Adrenal gland (tissue), 12 donors: ENCODE measurements around the gene EFEMP2. TPM values are rescaled to one million over a fixed set of nuclear protein-coding genes. Genes with fewer than 3 reads are reported as not detected.
A peak's percentile ranks its signal among the peaks of the same experiment; 100 is the strongest.
"Not testable (repeated sequence)": the region's sequence is repeated elsewhere in the genome, so short reads cannot be mapped to it uniquely, and the experiment has no call there.

Experiments used
- DNase-seq, 7 donors: peaks; one replicate each; pipeline ENCODE4 v3.0.0-alpha.2; 2019 to 2020
- H3K27ac ChIP-seq, 5 donors: fragments of 200-600 bp; sonication (generic) in 4 of 5; 1 replicate in 3 of 5; 2 replicates in 2 of 5; pipeline versions ENCODE4 v1.5.1 to v1.8.0; 2016 to 2020; ENCODE audit warnings: mild to moderate bottlenecking in 1 of 5
- H3K27me3 ChIP-seq: fragments of 200-600 bp; 2 replicates; pipeline ENCODE4 v1.8.0; 2021
- H3K36me3 ChIP-seq, 2 donors: fragments of 200-600 bp; replicated peaks in 1 of 2; 1 replicate in 1 of 2; 2 replicates in 1 of 2; pipeline versions ENCODE4 v1.5.1 to v1.8.0; 2018 to 2022
- H3K4me1 ChIP-seq, 2 donors: fragments of 200-600 bp; replicated peaks in 1 of 2; 1 replicate in 1 of 2; 2 replicates in 1 of 2; pipeline versions ENCODE4 v1.5.1 to v1.8.0; 2018 to 2021
- H3K4me3 ChIP-seq, 4 donors: fragments of 200-600 bp; sonication (generic) in 3 of 4; one replicate each; pipeline ENCODE4 v1.5.1; 2016 to 2018
- H3K9me3 ChIP-seq, 3 donors: fragments of 200-600 bp; sonication (generic) in 1 of 3; replicated peaks in 1 of 3; 1 replicate in 2 of 3; 2 replicates in 1 of 3; pipeline versions ENCODE4 v1.5.1 to v1.8.0; 2016 to 2021
- POLR2A ChIP-seq, 2 donors: fragments of 450-650 bp; IDR thresholded peaks; one replicate each; pipeline ENCODE4 v1.6.1; 2017; ENCODE audit warnings: antibody characterized with exemption in 2 of 2, mild to moderate bottlenecking in 2 of 2, moderate library complexity in 1 of 2
- WGBS, 4 donors: extraction: QIAGEN DNeasy Blood & Tissue Kit in 2 of 4; methylation state at CpG; one replicate each; pipeline versions ENCODE4 v1.1.5 to v1.1.7; 2013 to 2017; 5-methylcytosine and 5-hydroxymethylcytosine counted together
- intact Hi-C, 2 donors: fragments of 100-400 bp; cut with DNase I; formaldehyde crosslinking; loops; one replicate each; pipeline versions ENCODE4 v1.14.1 to v1.15.0; 2022 to 2023
- polyA plus RNA-seq, 3 donors: library from polyadenylated mRNA; stranded (reverse); fragments of 200-250 nt in 2 of 3; fragments of 350-450 nt in 1 of 3; fragmentation: Illumina TruSeq in 1 of 3; extraction: RNeasy Lipid Tissue Mini Kit (QIAGEN cat#74804) in 1 of 3; gene quantifications; one replicate each; pipeline ENCODE4 v1.2.3, GENCODE V29; 2013 to 2014
- total RNA-seq, 9 donors: library from RNA; depleted of rRNA in 4 of 9; stranded (reverse); fragments of >200 nt in 4 of 9; fragments of 120-200 nt in 1 of 9; fragmentation: NEBNext Ultra II Directional in 1 of 9; extraction: Animal tissue kit (Norgen Biotek cat#: 25700) in 1 of 9; gene quantifications; one replicate each; pipeline versions ENCODE4 v1.1.0 to v1.2.4, GENCODE V29; 2013 to 2023
- TF ChIP-seq, protein P1 (sequence below), 6 experiments: fragments of 450-650 bp in 4 of 6; fragments of 200-600 bp in 2 of 6; sonication (generic) in 1 of 6; IDR thresholded peaks; 1 replicate in 5 of 6; 2 replicates in 1 of 6; pipeline versions ENCODE4 v1.5.1 to v1.8.0; 2016 to 2021; ENCODE audit warnings: antibody characterized with exemption in 6 of 6, mild to moderate bottlenecking in 2 of 6, moderate library complexity in 1 of 6
- donor health status: healthy with polysubstance abuse.
- donor health status: Bipolar disorder and iron deficiency.
- donor health status: DM: yes; HTN: yes; CAD: no.
- donor health status: DM: no; HTN: no; CAD: no.
- donor health status: DM: no; HTN: no; CAD: no.
- donor health status: DM: yes; HTN: yes; CAD: no.

EFEMP2 gene
- total and polyA plus RNA-seq, 12 donors = 20.3 to 156 (median 63.6) TPM

DNA sequence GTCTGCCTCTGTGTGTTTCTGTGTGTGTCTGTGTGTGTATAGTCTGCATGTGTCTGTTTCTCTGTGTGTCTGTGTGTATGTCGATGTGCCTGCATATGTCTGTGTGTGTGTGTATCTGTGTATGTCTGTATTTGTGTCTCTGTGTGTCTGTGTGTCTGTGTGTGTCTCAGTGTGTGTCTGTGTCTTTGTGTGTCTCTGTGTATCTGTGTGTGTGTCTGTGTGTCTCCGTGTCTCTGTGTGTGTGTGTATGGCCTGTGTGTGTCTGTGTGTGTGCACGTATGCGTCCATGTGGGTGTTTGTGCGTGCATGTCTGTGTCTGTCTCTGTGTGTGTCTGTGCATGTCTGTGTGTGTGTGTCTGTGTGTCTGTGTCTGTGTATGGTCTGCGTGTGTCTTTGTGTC lies 38.4 kb downstream of the EFEMP2 start:
- no peak for TF ChIP-seq POLR2A (IDR thresholded peaks at IDR 0.05)
- TF ChIP-seq, protein P1, sequence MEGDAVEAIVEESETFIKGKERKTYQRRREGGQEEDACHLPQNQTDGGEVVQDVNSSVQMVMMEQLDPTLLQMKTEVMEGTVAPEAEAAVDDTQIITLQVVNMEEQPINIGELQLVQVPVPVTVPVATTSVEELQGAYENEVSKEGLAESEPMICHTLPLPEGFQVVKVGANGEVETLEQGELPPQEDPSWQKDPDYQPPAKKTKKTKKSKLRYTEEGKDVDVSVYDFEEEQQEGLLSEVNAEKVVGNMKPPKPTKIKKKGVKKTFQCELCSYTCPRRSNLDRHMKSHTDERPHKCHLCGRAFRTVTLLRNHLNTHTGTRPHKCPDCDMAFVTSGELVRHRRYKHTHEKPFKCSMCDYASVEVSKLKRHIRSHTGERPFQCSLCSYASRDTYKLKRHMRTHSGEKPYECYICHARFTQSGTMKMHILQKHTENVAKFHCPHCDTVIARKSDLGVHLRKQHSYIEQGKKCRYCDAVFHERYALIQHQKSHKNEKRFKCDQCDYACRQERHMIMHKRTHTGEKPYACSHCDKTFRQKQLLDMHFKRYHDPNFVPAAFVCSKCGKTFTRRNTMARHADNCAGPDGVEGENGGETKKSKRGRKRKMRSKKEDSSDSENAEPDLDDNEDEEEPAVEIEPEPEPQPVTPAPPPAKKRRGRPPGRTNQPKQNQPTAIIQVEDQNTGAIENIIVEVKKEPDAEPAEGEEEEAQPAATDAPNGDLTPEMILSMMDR (IDR thresholded peaks at IDR 0.05) = no peak
- Histone ChIP-seq H3K27me3 (no peaks in the 10 kb centered on the region), H3K4me3 (peak overlapping the region in 1 of 4 donors; percentile 90), H3K9me3 (no peaks in the 10 kb centered on the region), H3K4me1 (peaks cover 0 to 5% of the 10 kb centered on the region in 2 donors), H3K27ac (no peak overlapping the region), H3K36me3 (no peaks in the 10 kb centered on the region)
- intact Hi-C loops = no loop called here
- DNase-seq = no peak
- 33 to 50% (median 39%) methylated on average over 6 of the region's 6 CpGs for WGBS, 4 donors

DNA sequence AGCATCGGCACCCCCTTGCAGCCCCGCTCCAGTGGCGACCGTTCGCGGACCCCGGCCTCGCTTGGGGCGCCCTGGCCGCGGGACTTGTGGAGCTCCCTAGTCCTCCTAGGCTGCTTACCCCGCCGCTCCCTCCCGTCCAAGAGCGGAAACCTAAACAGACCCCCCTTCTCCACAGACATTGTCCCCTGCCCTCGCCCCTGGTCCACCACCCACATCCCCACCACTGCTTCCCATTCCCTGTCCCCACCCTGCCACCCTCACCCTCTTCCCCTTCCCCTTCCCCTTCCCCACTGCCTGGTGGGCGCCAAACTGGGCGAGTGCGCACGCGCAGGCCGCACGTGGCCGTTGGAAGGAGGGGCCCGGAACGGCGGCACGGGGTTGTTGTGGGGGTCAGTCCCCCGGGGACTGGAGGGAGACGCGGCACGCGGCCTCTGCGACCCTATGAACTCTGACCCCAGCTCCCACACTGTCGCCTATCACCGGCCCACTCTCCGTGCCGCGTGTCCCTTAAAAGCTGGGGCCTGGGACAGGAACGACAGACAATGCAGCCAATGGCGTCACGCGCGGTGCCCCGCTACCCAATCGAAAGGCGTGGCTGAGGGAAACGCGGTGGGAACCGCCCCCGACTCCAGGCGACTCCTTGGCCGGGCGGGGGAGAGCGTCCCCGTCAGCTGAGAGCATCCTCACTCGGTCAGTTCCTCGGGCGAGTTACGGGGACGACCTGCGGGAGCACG lies 39.1 kb downstream of the EFEMP2 start, which contains the start of gene SNX32:
Gene SNX32, plus strand, starts transcription at position 667 of the 734 bp plus-strand sequence. CDS start 103 bp downstream, outside the sequence.
- no peaks in the 10 kb centered on the region for H3K36me3 ChIP-seq
- no peaks in the 10 kb centered on the region for H3K27me3 ChIP-seq
- peak; percentile 93 to 98 (median 96) for DNase-seq
- no peaks in the 10 kb centered on the region for H3K9me3 ChIP-seq
- intact Hi-C loops = no loop called here
- H3K4me1 ChIP-seq = peaks cover 0 to 5% of the 10 kb centered on the region in 2 donors
- H3K27ac ChIP-seq = peak within 1 kb of the TSS in 1 of 5 donors; percentile 62
- 0 to 2% (median 0%) methylated on average over 32 to 63 of the region's 63 CpGs for WGBS, 4 donors
- H3K4me3 ChIP-seq = peak within 1 kb of the TSS; percentile 9 to 90 (median 44)
- TF ChIP-seq, protein P1 (IDR thresholded peaks at IDR 0.05) = no peak
- no peak for TF ChIP-seq POLR2A (IDR thresholded peaks at IDR 0.05)

DNA sequence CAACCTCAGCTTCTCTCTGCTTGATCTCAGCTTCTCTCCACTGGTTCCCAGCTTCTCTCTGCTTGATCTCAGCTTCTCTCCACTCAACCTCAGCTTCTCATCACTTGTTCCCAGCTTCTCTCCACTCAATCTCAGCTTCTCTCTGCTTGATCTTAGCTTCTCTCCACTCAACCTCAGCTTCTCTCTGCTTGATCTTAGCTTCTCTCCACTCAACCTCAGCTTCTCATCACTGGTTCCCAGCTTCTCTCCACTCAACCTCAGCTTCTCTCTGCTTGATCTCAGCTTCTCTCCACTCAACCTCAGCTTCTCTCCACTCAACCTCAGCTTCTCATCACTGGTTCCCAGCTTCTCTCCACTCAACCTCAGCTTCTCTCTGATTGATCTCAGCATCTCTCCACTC lies 40.4 kb downstream of the EFEMP2 start:
- H3K27ac ChIP-seq, intact Hi-C loops, H3K9me3 ChIP-seq, H3K4me3 ChIP-seq, H3K27me3 ChIP-seq, H3K36me3 ChIP-seq, DNase-seq, H3K4me1 ChIP-seq: not testable (repeated sequence)

DNA sequence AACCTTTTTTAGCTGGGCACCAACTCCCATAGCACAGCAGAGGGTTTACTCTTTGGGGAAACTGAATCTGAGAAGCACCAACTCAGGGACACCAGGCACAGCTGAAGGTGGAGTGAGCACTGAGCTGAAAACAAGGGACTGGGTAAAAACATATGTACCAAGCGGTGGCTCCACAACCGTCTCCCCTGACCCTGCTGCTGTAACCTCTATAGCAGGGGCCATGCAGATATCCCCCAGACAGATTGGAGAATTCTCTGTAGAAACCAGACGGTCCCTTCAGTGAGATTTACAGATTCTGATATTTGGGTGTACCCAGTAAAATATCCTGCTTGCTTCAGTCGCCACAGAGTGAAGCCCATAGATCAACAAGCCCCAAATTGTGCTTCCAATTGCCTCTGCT lies 43.1 kb downstream of the EFEMP2 start:
- no peaks in the 10 kb centered on the region for H3K36me3 ChIP-seq
- no peak overlapping the region for H3K4me3 ChIP-seq
- no peak for DNase-seq
- peaks cover 0 to 5% of the 10 kb centered on the region in 2 donors for H3K4me1 ChIP-seq
- no peak for TF ChIP-seq POLR2A (IDR thresholded peaks at IDR 0.05)
- TF ChIP-seq, protein P1 (IDR thresholded peaks at IDR 0.05) = no peak
- whole genome bisulfite sequencing, 4 donors = 54 to 68% (median 64%) methylated on average over 4 of the region's 4 CpGs
- H3K27me3 ChIP-seq = no peaks in the 10 kb centered on the region
- intact Hi-C loops = no loop called here
- H3K9me3 ChIP-seq = no peaks in the 10 kb centered on the region
- H3K27ac ChIP-seq = no peak overlapping the region
